Prostate gland (tissue), 2 donors: ENCODE measurements around the gene PRDM16.

Source experiments
- POLR2A ChIP-seq: fragments of 450-650 bp; IDR thresholded peaks from one replicate; pipeline ENCODE4 v1.6.1; 2016; ENCODE audit warnings: antibody characterized with exemption, mild to moderate bottlenecking
- POLR2AphosphoS5 ChIP-seq: sonication (generic); formaldehyde crosslinking; IDR thresholded peaks from one replicate; pipeline ENCODE4 v1.6.1; 2017; ENCODE audit warnings: antibody characterized with exemption
- TF ChIP-seq, protein P1 (sequence below), 4 experiments: fragments of 200-600 bp in 2 of 4; fragments of 450-650 bp in 2 of 4; sonication (generic) in 2 of 4; IDR thresholded peaks; 1 replicate in 3 of 4; 2 replicates in 1 of 4; pipeline ENCODE4 v1.5.1; 2016 to 2019; ENCODE audit warnings: antibody characterized with exemption in 4 of 4, mild to moderate bottlenecking in 2 of 4, moderate library complexity in 2 of 4

- TF ChIP-seq, protein P1, sequence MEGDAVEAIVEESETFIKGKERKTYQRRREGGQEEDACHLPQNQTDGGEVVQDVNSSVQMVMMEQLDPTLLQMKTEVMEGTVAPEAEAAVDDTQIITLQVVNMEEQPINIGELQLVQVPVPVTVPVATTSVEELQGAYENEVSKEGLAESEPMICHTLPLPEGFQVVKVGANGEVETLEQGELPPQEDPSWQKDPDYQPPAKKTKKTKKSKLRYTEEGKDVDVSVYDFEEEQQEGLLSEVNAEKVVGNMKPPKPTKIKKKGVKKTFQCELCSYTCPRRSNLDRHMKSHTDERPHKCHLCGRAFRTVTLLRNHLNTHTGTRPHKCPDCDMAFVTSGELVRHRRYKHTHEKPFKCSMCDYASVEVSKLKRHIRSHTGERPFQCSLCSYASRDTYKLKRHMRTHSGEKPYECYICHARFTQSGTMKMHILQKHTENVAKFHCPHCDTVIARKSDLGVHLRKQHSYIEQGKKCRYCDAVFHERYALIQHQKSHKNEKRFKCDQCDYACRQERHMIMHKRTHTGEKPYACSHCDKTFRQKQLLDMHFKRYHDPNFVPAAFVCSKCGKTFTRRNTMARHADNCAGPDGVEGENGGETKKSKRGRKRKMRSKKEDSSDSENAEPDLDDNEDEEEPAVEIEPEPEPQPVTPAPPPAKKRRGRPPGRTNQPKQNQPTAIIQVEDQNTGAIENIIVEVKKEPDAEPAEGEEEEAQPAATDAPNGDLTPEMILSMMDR (IDR thresholded peaks at IDR 0.05) = no peak
- no peak for TF ChIP-seq POLR2AphosphoS5
- TF ChIP-seq POLR2A = no peak
Observed at GRCh38 chr1:3481046-3481445, 412.0 kb downstream of the PRDM16 start.
